Prostate gland (tissue), 2 donors: ENCODE measurements around the gene DUSP28. TPM values are rescaled to one million over a fixed set of nuclear protein-coding genes. Genes with fewer than 3 reads are reported as not detected.

Experiments
- DNase-seq: peaks from one replicate; pipeline ENCODE4 v3.0.0-alpha.2; 2019; ENCODE audit warnings: low spot score
- H3K27ac ChIP-seq, 2 donors: fragments of 200-600 bp; sonication (generic); 2 replicates each; pipeline ENCODE4 v1.5.1; 2017 to 2019
- H3K27me3 ChIP-seq: fragments of 200-600 bp; sonication (generic); replicated peaks from 2 replicates; pipeline ENCODE4 v1.5.1; 2019; ENCODE audit not compliant: insufficient read depth
- H3K36me3 ChIP-seq, 2 donors: fragments of 200-600 bp; sonication (generic); 1 replicate in 1 of 2; 2 replicates in 1 of 2; pipeline versions ENCODE4 v1.5.1 to v1.8.1; 2017 to 2019
- H3K4me1 ChIP-seq: fragments of 200-600 bp; sonication (generic); replicated peaks from 2 replicates; pipeline ENCODE4 v1.5.1; 2019
- H3K4me3 ChIP-seq, 2 donors: fragments of 200-600 bp; sonication (generic); 2 replicates each; pipeline ENCODE4 v1.5.1; 2017 to 2019
- H3K9me3 ChIP-seq: fragments of 200-600 bp; sonication (generic); 2 replicates; pipeline ENCODE4 v1.5.1; 2017
- CTCF ChIP-seq, 4 experiments: fragments of 200-600 bp in 2 of 4; fragments of 450-650 bp in 2 of 4; sonication (generic) in 2 of 4; IDR thresholded peaks; 1 replicate in 3 of 4; 2 replicates in 1 of 4; pipeline ENCODE4 v1.5.1; 2016 to 2019; ENCODE audit warnings: antibody characterized with exemption in 4 of 4, mild to moderate bottlenecking in 2 of 4, moderate library complexity in 2 of 4
- POLR2A ChIP-seq: fragments of 450-650 bp; IDR thresholded peaks from one replicate; pipeline ENCODE4 v1.6.1; 2016; ENCODE audit warnings: antibody characterized with exemption, mild to moderate bottlenecking
- POLR2AphosphoS5 ChIP-seq: sonication (generic); formaldehyde crosslinking; IDR thresholded peaks from one replicate; pipeline ENCODE4 v1.6.1; 2017; ENCODE audit warnings: antibody characterized with exemption
- WGBS: methylation state at CpG from one replicate; pipeline ENCODE4 v1.1.5; 2018; 5-methylcytosine and 5-hydroxymethylcytosine counted together
- intact Hi-C: fragments of 100-400 bp; cut with DNase I; formaldehyde crosslinking; loops from one replicate; pipeline ENCODE4 v1.14.2; 2022
- total RNA-seq, 2 donors: library from RNA; depleted of rRNA; stranded (reverse); fragments of >200 nt; gene quantifications; one replicate each; pipeline ENCODE4 v1.1.0, GENCODE V29; 2016

Gene DUSP28
- total RNA-seq, 2 donors from 2014 or later: 18.4 to 18.6 TPM

- no peaks in the 10 kb centered on the region for H3K36me3 ChIP-seq
- WGBS: 100% methylated on average over 3 of the region's 4 CpGs
- no peak for DNase-seq
- H3K27me3 ChIP-seq: no peaks in the 10 kb centered on the region
- no peaks in the 10 kb centered on the region for H3K4me1 ChIP-seq
- H3K9me3 ChIP-seq: no peaks in the 10 kb centered on the region
- H3K27ac ChIP-seq: no peak overlapping the region
- no peak for TF ChIP-seq POLR2AphosphoS5
- no peak for TF ChIP-seq POLR2A
- TF ChIP-seq CTCF (IDR thresholded peaks at IDR 0.05): no peak
- intact Hi-C loops: no loop called here
- no peak overlapping the region for H3K4me3 ChIP-seq
Measured at GRCh38 chr2:240526521-240526920, 33.6 kb upstream of the DUSP28 start.

GRCh38 chr2:240527153-240527750, 32.9 kb upstream of the DUSP28 start:
- no peaks in the 10 kb centered on the region for H3K9me3 ChIP-seq
- 66% methylated on average over 3 of the region's 3 CpGs for WGBS
- H3K4me3 ChIP-seq: no peak overlapping the region
- no peaks in the 10 kb centered on the region for H3K4me1 ChIP-seq
- H3K27ac ChIP-seq: no peak overlapping the region
- TF ChIP-seq CTCF (IDR thresholded peaks at IDR 0.05) (no peak), POLR2A (no peak), POLR2AphosphoS5 (no peak)
- DNase-seq: no peak
- no peaks in the 10 kb centered on the region for H3K36me3 ChIP-seq
- intact Hi-C loops: no loop called here
- H3K27me3 ChIP-seq: no peaks in the 10 kb centered on the region

GRCh38 chr2:240528406-240529040, 31.6 kb upstream of the DUSP28 start:
- WGBS: 90% methylated on average over 13 of the region's 13 CpGs
- Histone ChIP-seq H3K27me3 (no peaks in the 10 kb centered on the region), H3K36me3 (no peaks in the 10 kb centered on the region), H3K4me1 (no peaks in the 10 kb centered on the region), H3K27ac (no peak overlapping the region), H3K9me3 (no peaks in the 10 kb centered on the region), H3K4me3 (no peak overlapping the region)
- intact Hi-C loops: no loop called here
- no peak for TF ChIP-seq CTCF (IDR thresholded peaks at IDR 0.05)
- TF ChIP-seq POLR2A: no peak
- no peak for TF ChIP-seq POLR2AphosphoS5
- no peak for DNase-seq

- WGBS: 98% methylated on average over 16 of the region's 16 CpGs
- Histone ChIP-seq H3K4me1 (no peaks in the 10 kb centered on the region), H3K27me3 (no peaks in the 10 kb centered on the region), H3K9me3 (no peaks in the 10 kb centered on the region), H3K4me3 (no peak overlapping the region), H3K36me3 (no peaks in the 10 kb centered on the region), H3K27ac (no peak overlapping the region)
- intact Hi-C loops: no loop called here
- TF ChIP-seq POLR2AphosphoS5: no peak
- no peak for TF ChIP-seq CTCF (IDR thresholded peaks at IDR 0.05)
- TF ChIP-seq POLR2A: no peak
- no peak for DNase-seq
Measured at GRCh38 chr2:240529344-240529999, 30.7 kb upstream of the DUSP28 start.

- H3K9me3 ChIP-seq: no peaks in the 10 kb centered on the region
- intact Hi-C loops: no loop called here
- 88% methylated on average over 7 of the region's 7 CpGs for WGBS
- no peaks in the 10 kb centered on the region for H3K27me3 ChIP-seq
- no peak for TF ChIP-seq POLR2AphosphoS5
- TF ChIP-seq CTCF (IDR thresholded peaks at IDR 0.05): no peak
- TF ChIP-seq POLR2A: no peak
- H3K4me1 ChIP-seq: no peaks in the 10 kb centered on the region
- no peak overlapping the region for H3K4me3 ChIP-seq
- no peak overlapping the region for H3K27ac ChIP-seq
- DNase-seq: no peak
- H3K36me3 ChIP-seq: no peaks in the 10 kb centered on the region
Measured at GRCh38 chr2:240530181-240530580, 30.0 kb upstream of the DUSP28 start.
